ENCODE data around the gene CYSRT1.

CYSRT1 gene

GRCh38 chr9:137272241-137273094, 47.5 kb downstream of the CYSRT1 start:
- DNase-seq (ENCODE audit: low read depth), result no peak

GRCh38 chr9:137273095-137273490, 48.1 kb downstream of the CYSRT1 start:
- no peak for DNase-seq (ENCODE audit: low read depth)

DNA sequence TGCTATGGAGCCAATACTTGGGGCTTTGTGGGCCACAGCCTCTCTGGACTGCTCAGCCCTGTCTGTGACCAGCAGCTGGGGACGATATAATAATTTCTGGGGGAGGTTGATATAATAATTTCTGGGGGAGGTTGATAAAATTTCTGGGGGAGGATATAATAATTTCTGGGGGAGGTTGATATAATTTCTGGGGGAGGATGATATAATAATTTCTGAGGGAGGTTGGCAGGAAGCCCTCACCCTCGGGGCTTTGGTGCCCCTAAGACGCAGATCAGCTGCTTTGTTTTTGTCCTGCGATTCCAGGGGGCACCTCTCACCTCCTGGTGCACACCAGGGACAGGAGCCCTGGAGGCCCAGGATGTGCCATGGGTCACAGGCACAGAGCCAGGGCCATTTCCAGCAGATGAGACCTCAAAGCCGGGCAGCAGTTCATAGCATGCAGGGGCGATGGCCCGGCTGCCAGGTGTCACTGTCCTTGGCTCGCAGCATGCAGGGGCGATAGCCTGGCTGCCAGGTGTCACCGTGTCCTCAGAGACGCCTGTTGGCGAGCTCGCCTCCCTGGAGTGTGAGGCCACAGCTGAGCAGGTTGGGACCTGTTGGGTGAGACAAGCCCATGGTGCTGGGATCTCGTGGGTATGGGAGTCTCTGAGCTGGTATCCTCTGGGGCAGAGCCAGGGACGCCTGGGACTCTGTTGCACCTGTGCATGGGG, 48.8 kb downstream of the CYSRT1 start:
- DNase-seq (ENCODE audit: low read depth), result no peak

GRCh38 chr9:137275203-137275587, 50.2 kb downstream of the CYSRT1 start:
- no peak for DNase-seq (ENCODE audit: low read depth)
